Activated CD4-positive, alpha-beta T cell treated with anti-CD3 and anti-CD28 coated beads for 48 hours (primary cell): Measurements from ENCODE around the gene TAF3.
"Not testable (repeated sequence)": the region's sequence is repeated elsewhere in the genome, so short reads cannot be mapped to it uniquely, and the experiment has no call there.

Source experiments
- DNase-seq: peaks from one replicate; pipeline ENCODE4 v3.0.0-alpha.2; 2020

TAF3 gene, protein sequence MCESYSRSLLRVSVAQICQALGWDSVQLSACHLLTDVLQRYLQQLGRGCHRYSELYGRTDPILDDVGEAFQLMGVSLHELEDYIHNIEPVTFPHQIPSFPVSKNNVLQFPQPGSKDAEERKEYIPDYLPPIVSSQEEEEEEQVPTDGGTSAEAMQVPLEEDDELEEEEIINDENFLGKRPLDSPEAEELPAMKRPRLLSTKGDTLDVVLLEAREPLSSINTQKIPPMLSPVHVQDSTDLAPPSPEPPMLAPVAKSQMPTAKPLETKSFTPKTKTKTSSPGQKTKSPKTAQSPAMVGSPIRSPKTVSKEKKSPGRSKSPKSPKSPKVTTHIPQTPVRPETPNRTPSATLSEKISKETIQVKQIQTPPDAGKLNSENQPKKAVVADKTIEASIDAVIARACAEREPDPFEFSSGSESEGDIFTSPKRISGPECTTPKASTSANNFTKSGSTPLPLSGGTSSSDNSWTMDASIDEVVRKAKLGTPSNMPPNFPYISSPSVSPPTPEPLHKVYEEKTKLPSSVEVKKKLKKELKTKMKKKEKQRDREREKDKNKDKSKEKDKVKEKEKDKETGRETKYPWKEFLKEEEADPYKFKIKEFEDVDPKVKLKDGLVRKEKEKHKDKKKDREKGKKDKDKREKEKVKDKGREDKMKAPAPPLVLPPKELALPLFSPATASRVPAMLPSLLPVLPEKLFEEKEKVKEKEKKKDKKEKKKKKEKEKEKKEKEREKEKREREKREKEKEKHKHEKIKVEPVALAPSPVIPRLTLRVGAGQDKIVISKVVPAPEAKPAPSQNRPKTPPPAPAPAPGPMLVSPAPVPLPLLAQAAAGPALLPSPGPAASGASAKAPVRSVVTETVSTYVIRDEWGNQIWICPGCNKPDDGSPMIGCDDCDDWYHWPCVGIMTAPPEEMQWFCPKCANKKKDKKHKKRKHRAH

DNA sequence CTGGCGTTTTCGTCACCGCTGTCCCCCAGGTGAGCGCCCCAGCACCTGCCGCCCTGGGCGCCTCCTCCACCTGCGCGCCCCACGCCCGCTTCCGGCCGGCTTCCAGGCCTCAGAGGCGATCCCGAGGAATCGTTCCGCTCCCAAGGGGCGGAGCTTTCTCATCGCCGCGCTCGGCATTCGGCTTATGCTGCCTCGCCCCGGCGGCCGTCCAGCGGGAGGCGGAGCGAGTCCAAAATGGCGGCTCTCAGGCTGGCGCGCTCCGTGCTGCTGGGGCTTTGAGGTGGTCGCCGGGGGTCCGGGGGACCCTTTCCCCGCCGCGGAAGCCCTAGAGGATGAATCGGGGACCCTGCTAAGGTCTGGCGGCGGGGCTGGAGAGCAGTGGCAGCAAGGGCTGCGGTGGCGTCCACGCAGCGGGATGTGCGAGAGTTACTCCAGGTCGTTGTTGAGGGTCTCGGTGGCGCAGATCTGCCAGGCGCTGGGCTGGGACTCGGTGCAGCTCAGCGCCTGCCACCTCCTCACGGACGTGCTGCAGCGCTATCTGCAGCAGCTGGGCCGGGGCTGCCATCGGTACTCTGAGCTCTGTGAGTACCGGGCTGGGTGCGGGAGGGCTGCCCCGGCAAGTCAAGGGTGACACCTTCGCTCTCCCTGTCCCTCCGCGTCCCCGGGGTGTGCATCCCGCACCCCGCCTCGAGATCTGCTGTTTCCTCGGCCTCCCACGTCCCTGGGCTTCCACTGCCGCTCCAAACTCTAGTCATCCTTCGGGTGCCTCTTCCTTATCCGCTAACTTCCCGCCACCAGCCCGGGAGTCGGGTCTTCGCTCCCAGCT is at the start of gene TAF3:
Gene TAF3 (plus strand): TSS at position 211 of the 826 bp plus-strand sequence. CDS start 205 bp downstream, at position 416.
- DNase-seq = peak; percentile 96

DNA sequence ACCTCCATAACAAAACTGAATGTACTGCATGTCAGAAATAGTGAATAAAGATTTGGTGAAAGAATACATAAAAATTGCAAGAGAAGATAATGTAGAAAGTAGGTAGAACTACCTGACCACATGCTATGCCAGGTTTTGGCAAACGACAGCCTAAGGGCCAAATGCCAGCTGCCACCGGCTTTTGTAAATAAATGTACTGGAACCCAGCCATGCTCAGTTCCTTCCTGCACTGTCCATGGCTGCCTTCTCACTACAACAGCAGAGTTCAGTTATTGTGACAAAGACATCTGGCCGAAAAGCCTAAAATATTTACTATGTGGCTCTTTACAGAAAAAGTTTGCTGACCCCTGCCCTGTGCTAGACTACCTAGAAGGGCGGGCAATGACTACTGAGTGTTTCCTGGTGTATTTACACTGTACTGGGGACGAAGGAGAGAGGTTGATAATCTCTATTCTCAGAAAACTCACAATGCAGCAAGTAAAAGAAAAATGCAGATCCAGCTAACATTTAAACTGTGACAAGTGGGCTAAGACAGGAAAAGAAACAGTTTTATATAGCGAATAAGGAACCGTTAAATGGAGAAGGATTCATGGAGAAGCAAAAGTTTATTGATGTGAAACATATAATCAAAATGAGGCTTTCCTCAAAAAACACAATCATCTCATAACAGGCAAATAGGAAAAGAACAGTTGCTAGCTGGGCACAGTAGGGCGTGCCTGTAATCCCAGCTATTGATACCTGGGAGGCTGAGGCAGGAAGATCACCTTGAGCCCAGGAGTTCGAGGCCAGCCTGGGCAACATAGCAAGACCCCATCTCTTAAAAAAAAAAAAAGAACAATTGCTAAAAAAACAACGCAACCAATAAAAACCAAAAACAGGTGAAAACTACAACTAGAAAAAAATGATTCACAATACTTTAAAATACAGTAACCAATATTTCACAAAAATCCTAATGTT is 44.2 kb upstream of the TAF3 start:
- no peak for DNase-seq

DNA sequence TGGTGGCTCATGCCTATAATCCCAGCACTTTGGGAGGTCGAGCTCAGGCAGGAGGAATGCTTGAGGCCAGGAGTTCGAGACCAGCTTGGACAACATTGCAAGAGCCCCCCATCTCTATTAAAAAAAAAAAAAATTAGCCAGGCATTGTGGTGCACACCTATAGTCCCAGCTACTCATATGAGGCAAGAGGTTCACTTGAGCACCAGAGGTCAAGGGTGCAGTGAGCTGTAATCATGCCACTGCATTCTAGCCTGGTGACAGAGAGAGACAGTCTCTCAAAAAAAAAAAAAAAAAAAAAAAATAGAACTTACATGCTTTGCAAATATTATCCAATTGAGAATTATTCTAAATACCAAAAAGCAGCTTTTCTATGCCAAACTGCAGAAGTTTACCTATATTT is 41.5 kb upstream of the TAF3 start:
- DNase-seq = no peak

DNA sequence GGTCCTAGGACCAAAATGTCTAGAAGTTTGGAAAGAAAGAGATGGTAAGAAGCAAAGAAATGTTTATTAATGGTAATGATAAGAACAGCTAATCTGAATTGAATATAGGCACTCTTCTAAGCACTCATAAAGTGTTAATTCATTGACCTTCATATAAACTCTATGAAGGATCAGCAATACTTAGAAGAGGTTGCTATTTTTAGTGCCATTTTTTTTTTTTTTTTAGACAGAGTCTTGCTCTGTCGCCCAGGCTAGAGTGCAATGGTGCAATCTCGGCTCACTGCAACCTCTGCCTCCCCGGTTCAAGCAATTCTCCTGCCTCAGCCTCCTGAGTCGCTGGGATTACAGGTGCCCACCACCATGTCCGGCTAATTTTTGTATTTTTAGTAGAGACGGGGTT is 36.1 kb upstream of the TAF3 start:
- not testable (repeated sequence) for DNase-seq

DNA sequence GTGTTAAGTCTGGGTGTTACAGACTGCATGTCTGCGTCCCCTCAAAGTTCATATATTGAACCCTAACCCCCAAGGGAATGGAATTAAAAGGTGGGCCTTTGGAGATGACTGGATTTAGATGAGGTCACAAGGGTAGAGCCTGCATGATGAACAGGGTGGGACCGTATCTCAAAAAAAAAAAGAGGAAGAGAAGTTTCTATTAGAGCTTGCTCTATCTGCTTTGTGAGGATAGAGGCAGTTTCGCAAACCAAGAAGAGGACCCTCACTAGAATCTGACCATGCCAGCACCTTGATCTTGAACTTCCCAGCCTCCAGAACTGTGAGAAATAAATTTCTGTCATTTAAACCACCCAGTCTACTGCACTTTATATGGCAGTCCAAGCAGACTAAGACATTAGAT is 31.9 kb upstream of the TAF3 start:
- no peak for DNase-seq

DNA sequence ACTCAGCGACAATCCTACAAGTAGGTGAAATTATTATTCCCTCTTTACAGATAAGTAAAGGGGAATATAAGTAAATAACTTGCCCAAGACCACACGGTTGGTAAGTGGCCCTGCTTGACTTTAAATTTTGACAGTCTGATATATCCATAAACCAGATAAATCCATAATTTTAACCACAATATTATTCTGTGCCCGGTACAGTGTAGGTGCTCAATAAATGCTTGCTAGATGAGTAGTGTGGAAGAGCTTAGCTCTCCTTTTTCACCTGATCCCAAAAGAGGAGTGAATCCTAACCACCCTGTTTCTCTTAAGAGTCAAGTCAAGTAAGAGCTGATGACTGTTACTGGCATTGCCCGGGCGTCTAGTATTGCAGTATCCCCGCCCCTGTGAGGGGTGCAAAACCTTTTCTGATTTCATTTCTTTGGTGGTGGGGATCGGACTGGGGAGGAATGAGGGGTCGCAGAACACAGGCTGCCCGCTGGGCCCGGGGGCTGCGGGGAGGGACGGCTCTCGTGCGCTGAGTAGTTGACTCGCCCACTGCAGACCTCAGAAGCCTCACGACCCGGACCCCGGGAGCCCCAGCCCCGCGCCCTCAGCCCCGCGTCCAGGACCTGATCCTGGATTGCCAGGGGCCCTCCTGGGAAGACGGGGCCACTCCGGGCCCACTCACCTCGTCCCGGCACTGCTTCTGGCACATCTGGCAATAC is 31.0 kb upstream of the TAF3 start:
- DNase-seq = peak; percentile 24

DNA sequence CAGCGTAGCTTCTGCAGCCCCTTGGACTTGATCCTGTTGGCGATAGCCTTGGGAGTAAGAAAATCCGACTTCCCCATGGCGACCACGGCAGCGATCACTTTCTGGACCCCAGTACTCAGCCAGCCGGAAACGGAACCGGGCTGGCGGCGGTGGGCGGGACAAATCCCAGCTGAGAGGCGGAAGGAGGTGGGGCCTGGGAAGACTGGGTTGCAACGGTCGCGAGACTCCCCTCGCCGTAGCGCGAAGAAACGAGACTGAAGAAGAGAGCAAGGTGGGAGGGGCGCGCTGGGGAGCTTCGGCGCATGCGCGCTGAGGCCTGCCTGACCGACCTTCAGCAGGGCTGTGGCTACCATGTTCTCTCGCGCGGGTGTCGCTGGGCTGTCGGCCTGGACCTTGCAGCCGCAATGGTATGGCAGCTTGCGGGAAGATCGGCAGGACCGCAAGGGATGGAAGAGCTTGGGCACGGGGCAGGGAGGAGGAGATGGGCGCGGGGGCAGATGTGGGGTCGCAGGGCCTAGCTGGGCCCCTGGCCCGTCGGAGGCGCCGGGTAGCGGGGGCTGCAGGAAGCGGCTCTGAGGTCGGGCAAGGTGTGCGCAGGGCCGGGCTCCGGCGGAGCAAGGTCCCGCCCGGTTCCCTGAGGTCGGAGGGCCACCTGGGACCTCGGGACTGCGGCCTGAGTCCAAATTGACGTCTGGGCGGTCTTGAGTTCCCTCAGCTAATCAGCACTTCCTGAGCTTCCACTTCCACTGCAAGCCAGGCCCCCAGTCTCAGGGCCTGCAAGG is 30.3 kb upstream of the TAF3 start, which contains the start of the genes ATP5F1C and KIN:
Gene ATP5F1C (plus strand): TSS at position 321 of the 782 bp plus-strand sequence. CDS start 31 bp downstream, at position 352.
Gene KIN (minus strand): TSS at position 137 of the 782 bp plus-strand sequence. CDS start 60 bp downstream, at position 77.
- DNase-seq = peak; percentile 98

DNA sequence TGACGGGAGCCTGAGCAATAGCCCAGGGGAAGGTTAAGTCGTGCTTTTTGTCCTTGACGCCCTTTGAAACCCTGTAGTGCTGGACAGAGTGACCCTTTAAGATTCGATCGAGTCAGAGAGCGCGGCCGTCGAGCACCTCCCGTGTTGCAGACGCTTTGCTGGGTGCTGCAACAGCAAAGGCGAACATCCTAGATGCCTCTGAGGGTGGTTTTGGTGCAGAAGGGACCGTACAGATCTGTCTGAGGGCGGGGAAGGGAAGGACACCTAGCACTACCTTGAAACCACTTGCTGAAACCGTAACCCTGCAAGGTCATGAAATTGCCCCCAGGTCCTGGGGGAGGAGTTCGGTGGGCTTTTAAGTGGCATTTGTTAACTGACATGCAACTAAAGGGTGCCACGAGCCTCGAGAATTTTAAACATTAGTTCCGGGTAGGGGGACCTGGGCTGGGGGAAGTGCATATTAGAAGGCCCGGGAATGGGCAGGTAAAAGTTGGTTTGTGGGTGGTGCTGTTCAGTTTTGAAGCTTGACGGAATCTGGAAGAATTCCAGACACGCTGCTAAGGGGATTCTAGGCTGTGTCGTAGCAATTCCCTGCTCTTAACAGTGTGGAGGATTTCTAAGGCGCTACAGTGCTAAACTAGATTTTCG is 29.5 kb upstream of the TAF3 start:
- DNase-seq = no peak

DNA sequence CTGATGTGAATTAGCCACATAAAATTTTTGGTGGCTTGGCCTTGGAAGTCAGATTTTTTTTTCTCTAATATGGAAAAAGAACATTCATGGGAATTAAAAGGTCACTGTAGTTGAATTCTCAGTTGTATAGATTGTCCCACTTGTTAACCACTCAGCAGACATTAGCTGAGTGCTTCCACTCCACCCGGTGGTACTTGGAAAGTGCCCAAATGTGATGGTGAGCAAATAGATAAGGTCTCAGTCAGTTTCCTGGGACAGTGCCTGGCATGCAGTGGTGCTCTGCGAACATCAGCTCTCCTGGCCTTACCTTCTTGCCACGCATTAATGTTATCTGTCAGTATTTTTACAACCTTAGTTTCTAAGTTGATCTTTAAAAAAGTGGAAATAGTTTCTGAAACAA is 28.9 kb upstream of the TAF3 start:
- DNase-seq = no peak

DNA sequence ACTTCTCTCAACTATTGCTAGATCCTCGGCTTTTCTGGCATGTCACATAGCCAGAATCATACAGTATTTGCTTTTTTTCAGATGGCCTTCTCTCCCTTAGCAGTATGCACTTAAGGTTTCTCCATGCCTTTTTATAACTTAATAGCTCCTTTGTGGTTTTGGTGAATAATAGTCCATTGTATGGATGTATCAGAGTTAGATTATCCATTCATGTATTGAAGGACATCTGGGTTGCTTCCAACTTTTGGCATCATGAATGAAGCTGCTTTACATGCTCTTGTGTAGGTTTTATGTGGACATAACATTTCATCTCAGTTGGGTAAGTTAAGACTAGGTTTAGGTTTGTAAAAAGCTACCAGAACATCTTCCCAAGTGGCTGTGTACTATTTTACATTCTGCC is 25.8 kb upstream of the TAF3 start:
- no peak for DNase-seq

DNA sequence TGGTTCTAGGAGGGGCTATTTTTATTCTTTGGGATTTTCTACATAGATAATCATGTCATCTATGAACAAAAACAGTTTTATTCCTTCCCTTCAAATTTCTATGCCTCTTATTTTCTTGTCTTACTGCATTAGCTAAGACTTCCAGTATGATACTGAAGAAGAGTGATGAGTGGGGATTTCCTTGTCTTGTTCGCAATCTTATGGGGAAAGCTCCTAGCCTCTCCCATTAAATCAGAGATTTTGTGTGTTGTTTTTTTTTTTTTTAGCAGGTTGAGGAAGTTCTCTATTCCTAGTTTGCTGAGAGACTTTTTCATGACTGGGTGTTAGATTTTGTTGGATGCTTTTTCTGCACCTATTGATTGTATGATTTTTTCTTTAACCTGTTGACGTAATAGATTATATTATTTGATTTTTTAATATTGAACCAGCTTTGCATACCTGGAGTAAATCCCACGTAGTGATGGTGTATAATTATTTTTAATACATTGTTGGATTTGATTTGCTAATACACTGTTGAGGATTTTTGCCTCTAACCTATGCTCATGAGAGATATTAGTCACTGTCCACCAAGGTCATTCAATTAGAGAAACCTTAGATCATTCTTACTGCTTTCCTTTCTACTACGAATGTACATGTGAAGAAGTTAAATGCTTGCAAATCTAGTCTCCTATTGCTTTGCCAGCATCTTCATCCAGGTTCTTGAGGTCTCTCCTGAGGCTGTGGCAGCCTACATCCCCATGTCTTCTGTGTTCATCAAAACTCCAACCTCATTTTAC is 23.9 kb upstream of the TAF3 start:
- no peak for DNase-seq

DNA sequence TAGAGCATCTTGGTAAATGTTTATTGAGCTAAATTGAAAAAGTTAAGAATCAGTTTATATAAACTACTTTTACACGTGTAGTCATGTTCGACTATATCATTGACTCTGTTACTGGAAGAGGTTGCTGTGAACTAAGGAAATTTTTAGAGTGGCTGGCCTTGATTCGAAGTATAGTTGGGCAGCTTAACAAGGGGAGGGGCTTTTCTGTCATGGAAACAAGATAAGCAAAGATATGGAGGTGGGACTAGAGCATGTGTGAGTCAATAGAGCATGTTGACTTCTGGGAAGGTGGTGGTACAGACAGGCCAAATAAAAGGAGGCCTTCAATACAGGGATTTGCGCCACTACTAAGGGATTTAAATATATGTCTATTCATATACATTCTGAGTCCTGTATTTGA is 22.7 kb upstream of the TAF3 start:
- DNase-seq = no peak

DNA sequence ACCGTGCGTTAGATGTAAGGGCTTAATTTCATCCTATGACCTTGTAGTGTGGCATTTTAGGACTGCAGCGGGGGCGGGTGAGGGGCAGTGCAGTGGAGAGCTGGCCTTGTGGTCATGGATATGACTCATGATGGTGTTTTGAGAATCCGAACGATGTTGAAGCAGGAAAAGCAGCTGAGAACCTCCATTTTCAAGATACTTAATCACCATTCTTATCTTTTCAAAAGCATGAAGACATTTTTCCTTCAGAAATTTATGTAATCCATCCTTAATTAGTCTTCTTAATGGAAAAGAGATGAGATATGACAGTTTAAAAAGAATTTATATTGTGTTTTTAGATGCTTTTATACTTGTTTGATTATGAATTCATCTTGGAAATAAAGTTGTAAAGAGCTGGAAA is 20.7 kb upstream of the TAF3 start:
- no peak for DNase-seq

DNA sequence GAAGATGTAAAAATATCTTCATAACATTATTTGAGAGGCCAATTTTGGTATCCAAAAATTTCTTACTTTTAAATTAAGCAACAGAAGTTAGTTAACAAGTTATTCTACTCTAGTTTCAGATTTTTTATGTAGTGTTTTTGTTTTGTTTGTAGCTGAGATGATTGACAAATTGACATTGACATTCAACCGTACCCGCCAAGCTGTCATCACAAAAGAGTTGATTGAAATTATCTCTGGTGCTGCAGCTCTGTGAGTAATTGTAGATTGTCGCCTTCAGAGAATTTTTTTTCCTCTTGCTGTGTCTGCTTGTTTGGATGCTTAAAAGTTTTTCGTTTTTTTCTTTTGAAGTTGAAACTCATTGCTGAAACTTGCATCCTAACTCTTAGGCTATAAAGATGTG is 15.7 kb upstream of the TAF3 start:
- DNase-seq = no peak

DNA sequence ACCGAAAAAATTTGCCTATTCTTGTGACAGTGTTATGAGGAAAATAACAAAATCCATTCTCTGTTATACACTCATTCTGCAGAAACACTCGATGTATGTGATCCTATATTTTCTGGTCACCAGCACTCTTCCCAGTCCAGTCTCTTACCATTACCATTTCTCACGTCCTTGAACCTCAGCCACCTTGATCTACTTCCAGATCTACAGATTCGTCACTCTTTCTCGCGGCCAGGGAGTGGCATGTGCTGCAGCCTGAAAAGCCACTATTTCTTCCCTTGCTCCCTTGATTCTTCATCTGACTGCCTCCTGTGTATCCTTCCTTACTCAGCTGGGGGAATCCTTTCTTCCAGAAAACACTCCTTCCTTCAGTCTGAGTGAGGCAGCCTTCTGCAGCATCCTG is 14.1 kb upstream of the TAF3 start:
- no peak for DNase-seq

DNA sequence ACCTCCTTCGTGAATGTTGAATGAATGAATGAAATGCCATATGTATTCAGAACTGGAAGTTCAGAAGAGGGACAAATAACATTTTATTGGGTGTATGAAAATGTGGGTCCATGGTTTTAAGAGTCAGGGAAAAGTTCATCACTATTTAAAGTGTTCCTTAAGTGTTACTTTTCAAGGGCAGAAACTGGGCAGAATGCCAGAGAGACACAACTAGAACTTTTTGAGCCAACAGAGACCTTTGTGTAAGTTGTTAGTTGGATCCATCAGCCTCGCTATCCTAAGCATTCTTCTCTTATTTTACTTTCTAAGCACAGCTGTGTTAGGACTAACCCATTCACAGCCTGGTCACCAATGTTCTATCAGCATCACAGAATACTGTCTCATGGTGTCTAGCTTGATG is 13.6 kb upstream of the TAF3 start:
- no peak for DNase-seq

DNA sequence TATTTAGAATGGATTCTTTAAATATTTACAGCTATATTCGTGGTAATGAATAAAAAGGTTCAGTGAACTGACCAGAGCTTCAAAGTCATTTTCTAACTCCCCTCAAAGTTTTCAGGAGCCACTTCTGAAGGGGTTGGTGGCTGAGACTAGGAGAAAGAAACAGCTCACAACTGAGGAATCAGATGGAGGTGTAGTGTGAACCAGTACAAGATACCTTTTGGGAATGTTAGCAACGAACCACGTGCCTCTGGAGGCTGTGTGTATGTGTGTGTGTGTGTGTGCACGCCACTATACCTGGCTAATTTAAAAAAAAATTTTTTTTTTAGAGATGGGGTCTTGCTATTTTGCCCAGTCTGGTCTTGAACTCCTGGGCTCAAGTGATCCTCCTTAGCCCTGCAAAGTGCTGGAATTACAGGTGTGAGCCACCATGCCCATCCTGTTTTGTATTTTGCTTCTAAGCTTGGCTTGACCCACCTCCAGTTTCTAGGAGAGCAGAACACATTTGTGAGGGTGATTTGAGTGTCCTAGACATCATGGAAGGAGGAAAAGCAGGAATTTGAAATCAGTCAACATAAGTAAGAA is 9.5 kb upstream of the TAF3 start:
- DNase-seq = no peak

DNA sequence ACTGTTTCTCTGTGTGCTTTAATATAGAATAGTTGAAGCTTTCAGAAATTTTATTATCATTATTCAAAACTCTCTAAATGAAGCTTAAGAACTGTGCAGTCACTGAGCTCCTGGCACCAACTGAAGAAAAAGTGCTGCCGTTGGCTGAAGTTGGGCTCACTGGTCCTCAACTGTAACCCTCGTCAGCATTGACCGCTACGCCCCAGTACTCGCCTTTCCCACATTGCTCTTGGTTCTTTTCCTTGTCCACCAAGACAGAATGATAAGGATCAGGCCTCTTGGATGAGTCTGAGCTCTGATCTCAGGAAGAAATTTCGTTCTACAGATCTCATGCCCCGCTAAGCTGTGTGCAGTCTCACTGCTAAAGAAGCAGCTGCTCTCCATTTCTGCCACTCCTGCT is 7.9 kb upstream of the TAF3 start:
- DNase-seq = no peak
